GM23338 (cell line): ENCODE results near the gene DGKB. TPM values are rescaled to one million over a fixed set of nuclear protein-coding genes. Genes with fewer than 3 reads are reported as not detected.

Experiments used
- ATAC-seq: fragments of 200-7000 bp; cut with Tn5 transposase; 3 replicates; pipeline ENCODE4 v1.9.1; 2020
- DNase-seq: peaks from one replicate; pipeline ENCODE4 v3.0.0-alpha.2; 2015; ENCODE audit warnings: low spot score
- H2AFZ ChIP-seq: fragments of 200-600 bp; sonication (generic); 2 replicates; pipeline ENCODE4 v1.8.0; 2016; ENCODE audit warnings: antibody characterized with exemption, mild to moderate bottlenecking, moderate library complexity
- H3F3A ChIP-seq: fragments of 200-600 bp; sonication (generic); replicated peaks from 2 replicates; pipeline ENCODE4 v1.8.0; 2017; ENCODE audit warnings: antibody characterized with exemption, mixed run types, low read depth
- H3K27ac ChIP-seq: fragments of 200-600 bp; sonication (generic); 2 replicates; pipeline ENCODE4 v1.6.1; 2016; ENCODE audit warnings: low read depth
- H3K27me3 ChIP-seq: fragments of 200-600 bp; sonication (generic); 2 replicates; pipeline ENCODE4 v1.8.0; 2016; ENCODE audit warnings: mild to moderate bottlenecking, mixed run types, moderate library complexity; ENCODE audit not compliant: insufficient read depth
- H3K36me3 ChIP-seq: fragments of 200-600 bp; sonication (generic); 2 replicates; pipeline ENCODE4 v1.8.0; 2016; ENCODE audit warnings: mild to moderate bottlenecking; ENCODE audit not compliant: insufficient read depth
- H3K4me1 ChIP-seq: fragments of 200-600 bp; sonication (generic); 2 replicates; pipeline ENCODE4 v1.8.0; 2016; ENCODE audit warnings: mild to moderate bottlenecking, moderate library complexity; ENCODE audit not compliant: insufficient read depth
- H3K4me2 ChIP-seq: fragments of 200-600 bp; sonication (generic); 2 replicates; pipeline ENCODE4 v1.7.1; 2017; ENCODE audit warnings: mixed run types
- H3K4me3 ChIP-seq: fragments of 200-600 bp; sonication (generic); 2 replicates; pipeline ENCODE4 v1.6.1; 2016; ENCODE audit warnings: mixed run types
- H3K79me2 ChIP-seq: fragments of 200-600 bp; sonication (generic); replicated peaks from 2 replicates; pipeline ENCODE4 v1.8.0; 2017; ENCODE audit warnings: mild to moderate bottlenecking; ENCODE audit not compliant: insufficient read depth
- H3K9me2 ChIP-seq: fragments of 200-600 bp; sonication (generic); 2 replicates; pipeline ENCODE4 v1.8.0; 2017; ENCODE audit not compliant: insufficient read depth
- H4K20me1 ChIP-seq: fragments of 200-600 bp; sonication (generic); replicated peaks from 2 replicates; pipeline ENCODE4 v1.8.0; 2017; ENCODE audit warnings: mild to moderate bottlenecking; ENCODE audit not compliant: insufficient read depth
- H3K27ac Mint-ChIP-seq: 2 replicates; pipeline ENCODE4 v1.8.0; 2020; ENCODE audit warnings: inconsistent platforms, mild to moderate bottlenecking, moderate library complexity, mixed read lengths
- H3K27me3 Mint-ChIP-seq: 3 replicates; pipeline ENCODE4 v1.8.0; 2022; ENCODE audit warnings: low read depth, mild to moderate bottlenecking, moderate library complexity, mixed read lengths, inconsistent platforms; ENCODE audit not compliant: insufficient read depth, poor library complexity
- H3K36me3 Mint-ChIP-seq: 3 replicates; pipeline ENCODE4 v1.8.0; 2021; ENCODE audit warnings: low read depth, mild to moderate bottlenecking, inconsistent platforms, moderate library complexity, mixed read lengths
- H3K4me1 Mint-ChIP-seq: 3 replicates; pipeline ENCODE4 v1.8.0; 2020; ENCODE audit warnings: mild to moderate bottlenecking, inconsistent platforms, mixed read lengths
- H3K4me3 Mint-ChIP-seq: 3 replicates; pipeline ENCODE4 v1.8.0; 2021; ENCODE audit warnings: moderate library complexity, mild to moderate bottlenecking, inconsistent platforms, mixed read lengths
- H3K9me3 Mint-ChIP-seq: 3 replicates; pipeline ENCODE4 v1.8.0; 2020; ENCODE audit warnings: moderate library complexity, mild to moderate bottlenecking, inconsistent platforms, mixed read lengths
- CREB1 ChIP-seq: fragments of 250-450 bp; sonication (Bioruptor Pico); IDR thresholded peaks from 2 replicates; pipeline ENCODE4 v1.5.0; 2020; ENCODE audit warnings: low read depth, mild to moderate bottlenecking, moderate library complexity
- CTCF ChIP-seq, 2 experiments: fragments of 200-600 bp in 1 of 2; sonication (generic) in 1 of 2; conservative IDR thresholded peaks; 2 replicates each; pipeline versions ENCODE4 v1.5.1 to v1.6.1; 2016 to 2017; ENCODE audit warnings: antibody characterized with exemption in 2 of 2, low read depth in 2 of 2, mild to moderate bottlenecking in 2 of 2, moderate library complexity in 1 of 2
- ETS1 ChIP-seq: IDR thresholded peaks from 2 replicates; pipeline ENCODE4 v1.6.1; 2016; ENCODE audit warnings: antibody characterized with exemption
- EZH2 ChIP-seq: fragments of 200-600 bp; sonication (generic); IDR thresholded peaks from one replicate; pipeline ENCODE4 v1.8.0; 2017; ENCODE audit warnings: antibody characterized with exemption, mild to moderate bottlenecking, low read depth; ENCODE audit not compliant: unreplicated experiment
- JUNB ChIP-seq: IDR thresholded peaks from one replicate; pipeline ENCODE4 v1.6.1; 2016; ENCODE audit warnings: antibody characterized with exemption; ENCODE audit not compliant: unreplicated experiment
- NANOG ChIP-seq: IDR thresholded peaks from 2 replicates; pipeline ENCODE4 v1.6.1; 2016; ENCODE audit warnings: antibody characterized with exemption, borderline replicate concordance
- POLR2AphosphoS5 ChIP-seq: IDR thresholded peaks from 2 replicates; pipeline ENCODE4 v1.6.1; 2016; ENCODE audit warnings: antibody characterized with exemption, low read depth
- REST ChIP-seq: IDR thresholded peaks from one replicate; pipeline ENCODE4 v1.6.1; 2018; ENCODE audit warnings: antibody characterized with exemption; ENCODE audit not compliant: unreplicated experiment
- STAT1 ChIP-seq: IDR thresholded peaks from one replicate; pipeline ENCODE4 v1.6.1; 2016; ENCODE audit warnings: antibody characterized with exemption; ENCODE audit not compliant: unreplicated experiment
- ZNF114 ChIP-seq: fragments of 250-450 bp; sonication (Bioruptor Pico); IDR thresholded peaks from 2 replicates; pipeline ENCODE4 v1.5.0; 2020; ENCODE audit warnings: mild to moderate bottlenecking, moderate library complexity
- ZNF331 ChIP-seq: fragments of 250-450 bp; sonication (Bioruptor Pico); IDR thresholded peaks from 2 replicates; pipeline ENCODE4 v1.5.0; 2020; ENCODE audit warnings: low read depth, mild to moderate bottlenecking, moderate library complexity
- polyA plus RNA-seq: library from polyadenylated mRNA; unstranded; fragments of >200 nt; fragmentation: Nextera tagmentation; extraction: Ambion mirVana; gene quantifications from 2 replicates; pipeline ENCODE4 v1.2.1, GENCODE V29; 2016
- total RNA-seq: library from RNA; depleted of rRNA; stranded (reverse); fragments of >200 nt; shearing (Covaris generic); gene quantifications from 2 replicates; pipeline ENCODE4 v1.2.3, GENCODE V29; 2014

Gene DGKB
- total and polyA plus RNA-seq, 2 experiments from 2014 or later = 4.8 to 11.5 TPM

- no peak for TF ChIP-seq CTCF (conservative IDR thresholded peaks at IDR 0.05; ENCODE audit: low read depth in 2 of 2)
- no peak for TF ChIP-seq JUNB
- no peak for TF ChIP-seq EZH2
- no peak for TF ChIP-seq ZNF331 (CRISPR knock-in tag)
- no peak for TF ChIP-seq POLR2AphosphoS5
- TF ChIP-seq ZNF114 = no peak
Measured at GRCh38 chr7:14938181-14938580, 35.6 kb upstream of the DGKB start (continued).

- Mint-ChIP-seq H3K27ac (no peak overlapping the region), H3K36me3 (no peaks in the 10 kb centered on the region)
- TF ChIP-seq CREB1 (CRISPR knock-in tag) = no peak
- TF ChIP-seq ZNF331 (CRISPR knock-in tag) = no peak
- no peak for TF ChIP-seq NANOG
- TF ChIP-seq REST = no peak
- TF ChIP-seq JUNB = no peak
- no peak for TF ChIP-seq POLR2AphosphoS5
- TF ChIP-seq CTCF (conservative IDR thresholded peaks at IDR 0.05; ENCODE audit: low read depth in 2 of 2) = no peak
- TF ChIP-seq ETS1 = no peak
- TF ChIP-seq STAT1 = no peak
Measured at GRCh38 chr7:14937581-14937980, 35.0 kb upstream of the DGKB start.

More at GRCh38 chr7:14937581-14937980, 35.0 kb upstream of the DGKB start:
- Histone ChIP-seq H3K4me3 (no peak overlapping the region), H3K27ac (no peak overlapping the region), H2AFZ (no peak overlapping the region), H3K79me2 (no peaks in the 10 kb centered on the region), H3F3A (no peaks in the 10 kb centered on the region), H3K36me3 (no peaks in the 10 kb centered on the region), H3K4me1 (peaks cover 3% of the 10 kb centered on the region; the same call in 1 of the 2 replicates), H3K27me3 (no peaks in the 10 kb centered on the region), H3K9me2 (no peaks in the 10 kb centered on the region), H4K20me1 (no peaks in the 10 kb centered on the region), H3K4me2 (no peak overlapping the region)
- no peak for ATAC-seq
- H3K4me3 Mint-ChIP-seq = no peak overlapping the region
- no peak for DNase-seq
- no peaks in the 10 kb centered on the region for H3K9me3 Mint-ChIP-seq
- H3K4me1 Mint-ChIP-seq = peaks cover 15% of the 10 kb centered on the region
- H3K27me3 Mint-ChIP-seq = no peaks in the 10 kb centered on the region
